ENCODE data around the gene ELOVL7.

ELOVL7 gene

DNA sequence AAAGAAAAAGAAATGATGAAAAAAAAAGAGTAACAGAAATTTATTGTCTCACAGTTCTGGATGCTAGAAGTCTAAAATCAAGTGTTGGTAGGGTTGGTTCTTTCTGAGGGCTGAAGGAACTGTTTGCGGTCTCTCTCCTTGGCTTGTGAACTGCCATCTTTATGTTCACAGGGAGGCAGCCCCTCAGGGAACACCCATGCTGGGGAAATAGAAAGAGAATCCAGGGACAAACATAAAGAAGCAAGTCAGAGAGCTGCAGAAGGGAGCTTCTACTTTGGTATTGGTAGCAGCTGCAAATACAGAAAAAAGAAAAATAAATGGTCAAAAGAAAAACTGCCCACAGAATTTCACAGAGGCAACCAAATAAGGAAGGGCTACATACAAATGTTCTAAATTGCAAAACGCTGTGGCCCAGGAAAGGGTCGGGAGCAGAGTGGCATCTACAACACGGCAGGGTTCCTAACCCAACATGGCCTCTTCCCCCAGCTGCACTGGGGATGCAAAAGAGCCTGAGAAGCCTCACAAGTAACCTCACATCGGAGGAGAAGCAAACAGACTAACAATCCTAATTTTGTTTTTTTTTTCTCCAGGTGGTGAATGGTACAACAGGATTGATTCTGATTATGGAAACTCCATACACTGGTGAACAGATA lies 37.4 kb downstream of the ELOVL7 start:
- no peaks in the 10 kb centered on the region for H3K36me3 ChIP-seq (ENCODE audit: insufficient read depth, low read length)
- no peak overlapping the region for H3K4me3 ChIP-seq (ENCODE audit: low read depth, low read length, poor library complexity, severe bottlenecking)
- no peak overlapping the region for H3K27ac ChIP-seq (ENCODE audit: low read depth, low read length, poor library complexity, severe bottlenecking)
- H3K9ac ChIP-seq (ENCODE audit: low read length): no peak overlapping the region
- H3F3A ChIP-seq (ENCODE audit: insufficient read depth, low read length): no peaks in the 10 kb centered on the region
- no peak overlapping the region for H2AFZ ChIP-seq (ENCODE audit: low read length)
- no peak for TF ChIP-seq EZH2 (IDR thresholded peaks at IDR 0.05; ENCODE audit: borderline replicate concordance, low read length)
- TF ChIP-seq, protein P1, sequence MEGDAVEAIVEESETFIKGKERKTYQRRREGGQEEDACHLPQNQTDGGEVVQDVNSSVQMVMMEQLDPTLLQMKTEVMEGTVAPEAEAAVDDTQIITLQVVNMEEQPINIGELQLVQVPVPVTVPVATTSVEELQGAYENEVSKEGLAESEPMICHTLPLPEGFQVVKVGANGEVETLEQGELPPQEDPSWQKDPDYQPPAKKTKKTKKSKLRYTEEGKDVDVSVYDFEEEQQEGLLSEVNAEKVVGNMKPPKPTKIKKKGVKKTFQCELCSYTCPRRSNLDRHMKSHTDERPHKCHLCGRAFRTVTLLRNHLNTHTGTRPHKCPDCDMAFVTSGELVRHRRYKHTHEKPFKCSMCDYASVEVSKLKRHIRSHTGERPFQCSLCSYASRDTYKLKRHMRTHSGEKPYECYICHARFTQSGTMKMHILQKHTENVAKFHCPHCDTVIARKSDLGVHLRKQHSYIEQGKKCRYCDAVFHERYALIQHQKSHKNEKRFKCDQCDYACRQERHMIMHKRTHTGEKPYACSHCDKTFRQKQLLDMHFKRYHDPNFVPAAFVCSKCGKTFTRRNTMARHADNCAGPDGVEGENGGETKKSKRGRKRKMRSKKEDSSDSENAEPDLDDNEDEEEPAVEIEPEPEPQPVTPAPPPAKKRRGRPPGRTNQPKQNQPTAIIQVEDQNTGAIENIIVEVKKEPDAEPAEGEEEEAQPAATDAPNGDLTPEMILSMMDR (IDR thresholded peaks at IDR 0.05; ENCODE audit: low read length): no peak
- H3K27me3 ChIP-seq (ENCODE audit: insufficient read depth, low read length): no peaks in the 10 kb centered on the region
- H4K20me1 ChIP-seq (ENCODE audit: insufficient read depth, low read length): no peaks in the 10 kb centered on the region
- H3K4me1 ChIP-seq (ENCODE audit: insufficient read depth, low read length, severe bottlenecking): no peaks in the 10 kb centered on the region
- H3K4me2 ChIP-seq (ENCODE audit: low read length): no peak overlapping the region
- H3K9me2 ChIP-seq (ENCODE audit: low read depth, low read length): no peaks in the 10 kb centered on the region
- H3K9me3 ChIP-seq (ENCODE audit: low read length): no peaks in the 10 kb centered on the region
- H3K79me2 ChIP-seq (ENCODE audit: insufficient read depth, low read length): no peaks in the 10 kb centered on the region

DNA sequence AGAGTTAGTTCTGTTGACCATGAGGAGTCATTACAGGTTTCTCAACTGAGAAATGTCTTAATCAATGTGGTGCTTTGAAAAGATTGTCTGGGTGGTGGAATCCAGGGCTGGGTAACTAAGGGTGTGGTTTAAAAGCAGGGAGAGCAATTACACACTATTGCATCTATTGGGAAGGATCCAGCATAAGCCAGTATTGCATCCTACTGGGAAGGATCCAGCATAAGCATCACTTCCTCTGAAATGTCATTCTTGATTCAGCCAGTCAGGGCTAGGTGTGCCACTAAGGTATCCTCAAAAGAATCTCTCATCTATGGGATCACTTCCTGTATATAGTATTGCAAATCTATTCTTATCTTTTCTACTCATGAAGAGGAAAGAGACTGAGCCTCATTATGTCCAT lies 38.6 kb downstream of the ELOVL7 start:
- TF ChIP-seq, protein P1 (IDR thresholded peaks at IDR 0.05; ENCODE audit: low read length): no peak
- TF ChIP-seq EZH2 (IDR thresholded peaks at IDR 0.05; ENCODE audit: borderline replicate concordance, low read length): no peak
- Histone ChIP-seq H2AFZ (ENCODE audit: low read length) (no peak overlapping the region), H3K4me2 (ENCODE audit: low read length) (no peak overlapping the region), H3K9me3 (ENCODE audit: low read length) (no peaks in the 10 kb centered on the region), H3K4me1 (ENCODE audit: insufficient read depth, low read length, severe bottlenecking) (no peaks in the 10 kb centered on the region), H3K9me2 (ENCODE audit: low read depth, low read length) (no peaks in the 10 kb centered on the region), H3F3A (ENCODE audit: insufficient read depth, low read length) (no peaks in the 10 kb centered on the region), H3K79me2 (ENCODE audit: insufficient read depth, low read length) (no peaks in the 10 kb centered on the region), H3K27me3 (ENCODE audit: insufficient read depth, low read length) (no peaks in the 10 kb centered on the region), H4K20me1 (ENCODE audit: insufficient read depth, low read length) (no peaks in the 10 kb centered on the region), H3K4me3 (ENCODE audit: low read depth, low read length, poor library complexity, severe bottlenecking) (no peak overlapping the region), H3K9ac (ENCODE audit: low read length) (no peak overlapping the region), H3K27ac (ENCODE audit: low read depth, low read length, poor library complexity, severe bottlenecking) (no peak overlapping the region), H3K36me3 (ENCODE audit: insufficient read depth, low read length) (no peaks in the 10 kb centered on the region)

DNA sequence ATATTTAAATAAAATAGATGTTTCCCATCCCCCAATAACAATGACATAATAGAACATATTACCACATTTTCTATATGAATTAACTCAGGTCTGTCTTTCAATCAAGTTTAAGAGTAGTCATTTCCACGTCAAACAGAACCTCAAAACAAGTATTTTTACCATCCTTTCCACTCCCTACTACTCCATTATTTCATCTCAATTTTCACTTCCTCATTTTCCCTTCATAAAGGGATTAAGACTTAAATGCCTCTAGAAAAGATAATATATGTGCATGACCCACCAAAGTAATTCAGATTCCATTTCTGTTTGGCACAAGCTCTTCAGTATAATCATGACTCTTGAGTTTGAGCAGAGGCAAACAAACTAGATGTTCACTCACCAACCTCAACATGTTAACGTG lies 40.4 kb downstream of the ELOVL7 start:
- TF ChIP-seq EZH2 (IDR thresholded peaks at IDR 0.05; ENCODE audit: borderline replicate concordance, low read length): no peak
- TF ChIP-seq, protein P1 (IDR thresholded peaks at IDR 0.05; ENCODE audit: low read length): no peak
- Histone ChIP-seq H3K36me3 (ENCODE audit: insufficient read depth, low read length) (no peaks in the 10 kb centered on the region), H2AFZ (ENCODE audit: low read length) (no peak overlapping the region), H3K9me3 (ENCODE audit: low read length) (no peaks in the 10 kb centered on the region), H3F3A (ENCODE audit: insufficient read depth, low read length) (no peaks in the 10 kb centered on the region), H3K9ac (ENCODE audit: low read length) (no peak overlapping the region), H3K4me2 (ENCODE audit: low read length) (no peak overlapping the region), H3K79me2 (ENCODE audit: insufficient read depth, low read length) (no peaks in the 10 kb centered on the region), H4K20me1 (ENCODE audit: insufficient read depth, low read length) (no peaks in the 10 kb centered on the region), H3K4me3 (ENCODE audit: low read depth, low read length, poor library complexity, severe bottlenecking) (no peak overlapping the region), H3K27ac (ENCODE audit: low read depth, low read length, poor library complexity, severe bottlenecking) (no peak overlapping the region), H3K9me2 (ENCODE audit: low read depth, low read length) (no peaks in the 10 kb centered on the region), H3K4me1 (ENCODE audit: insufficient read depth, low read length, severe bottlenecking) (no peaks in the 10 kb centered on the region), H3K27me3 (ENCODE audit: insufficient read depth, low read length) (no peaks in the 10 kb centered on the region)

Measured in OCI-LY1 (cell line).